Naive B cell (primary cell): ENCODE data around the gene MTHFS. TPM values are rescaled to one million over a fixed set of nuclear protein-coding genes. Genes with fewer than 3 reads are reported as not detected.

Source experiments
- ATAC-seq, 2 donors: fragments of 150-1000 bp; cut with Tn5 transposase; 2 replicates each; pipeline ENCODE4 v1.10.0; 2021; ENCODE audit warnings: low read depth in 2 of 2, mild to moderate bottlenecking in 2 of 2, moderate library complexity in 2 of 2
- DNase-seq: peaks from one replicate; pipeline ENCODE4 v3.0.0; 2022
- H3K27ac Mint-ChIP-seq, 6 donors: one replicate each; pipeline ENCODE4 v1.8.0; 2020 to 2022; ENCODE audit warnings: mild to moderate bottlenecking in 6 of 6, mixed read lengths in 6 of 6, moderate library complexity in 5 of 6, inconsistent platforms in 2 of 6
- H3K27me3 Mint-ChIP-seq, 3 donors: one replicate each; pipeline ENCODE4 v1.8.0; 2021 to 2022; ENCODE audit warnings: mixed read lengths in 3 of 3, mild to moderate bottlenecking in 1 of 3
- H3K36me3 Mint-ChIP-seq, 2 donors: one replicate each; pipeline ENCODE4 v1.8.0; 2020 to 2022; ENCODE audit warnings: mixed read lengths in 2 of 2, inconsistent platforms in 1 of 2, mild to moderate bottlenecking in 1 of 2
- H3K4me1 Mint-ChIP-seq, 3 donors: one replicate each; pipeline ENCODE4 v1.8.0; 2020 to 2022; ENCODE audit warnings: mixed read lengths in 3 of 3, inconsistent platforms in 1 of 3, mild to moderate bottlenecking in 1 of 3, moderate library complexity in 1 of 3
- H3K4me3 Mint-ChIP-seq, 8 donors: one replicate each; pipeline ENCODE4 v1.8.0; 2020 to 2022; ENCODE audit warnings: mild to moderate bottlenecking in 8 of 8, mixed read lengths in 8 of 8, moderate library complexity in 8 of 8, inconsistent platforms in 2 of 8
- H3K9me3 Mint-ChIP-seq, 7 donors: one replicate each; pipeline ENCODE4 v1.8.0; 2020 to 2022; ENCODE audit warnings: mixed read lengths in 7 of 7, mild to moderate bottlenecking in 5 of 7, inconsistent platforms in 2 of 7, moderate library complexity in 1 of 7
- polyA plus RNA-seq, 6 donors: library from polyadenylated mRNA; unstranded; fragments of 300-500 nt; fragmentation: Illumina TruSeq; gene quantifications; one replicate each; pipeline ENCODE4 v1.2.3, GENCODE V29; 2021; ENCODE audit warnings: low read depth in 6 of 6

The MTHFS gene
- polyA plus RNA-seq, 6 donors from 2014 or later = 60.0 to 107 (median 76.3) TPM

DNA sequence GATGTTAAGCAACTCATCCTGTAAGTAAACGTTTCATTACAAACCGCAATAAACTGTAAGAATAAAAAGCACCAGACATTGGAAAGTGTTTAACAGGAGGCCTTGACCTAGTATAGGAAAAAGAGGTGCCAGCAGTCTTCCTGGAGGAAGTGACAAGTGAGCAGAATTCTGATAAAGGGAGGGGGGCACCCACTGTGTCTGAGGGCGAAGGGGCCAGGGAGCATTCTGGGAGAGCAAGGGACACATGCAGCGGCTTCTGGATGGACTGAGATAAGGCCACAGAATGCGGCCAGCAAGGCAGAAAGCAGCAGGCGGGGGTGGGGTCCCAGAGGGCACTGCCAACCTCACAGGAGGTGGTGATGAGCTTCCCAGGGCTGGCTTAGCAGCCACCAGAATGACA, 80.2 kb downstream of the MTHFS start:
- ATAC-seq = no peak
- DNase-seq = no peak
- Mint-ChIP-seq H3K9me3 (peaks cover 5 to 17% (median 8%) of the 10 kb centered on the region in 7 donors), H3K27me3 (peaks cover 0 to 9% (median 0%) of the 10 kb centered on the region in 3 donors), H3K27ac (no peak overlapping the region), H3K4me3 (no peak overlapping the region), H3K4me1 (peaks cover 0 to 4% (median 0%) of the 10 kb centered on the region in 3 donors), H3K36me3 (peaks cover 4 to 10% of the 10 kb centered on the region in 2 donors)

DNA sequence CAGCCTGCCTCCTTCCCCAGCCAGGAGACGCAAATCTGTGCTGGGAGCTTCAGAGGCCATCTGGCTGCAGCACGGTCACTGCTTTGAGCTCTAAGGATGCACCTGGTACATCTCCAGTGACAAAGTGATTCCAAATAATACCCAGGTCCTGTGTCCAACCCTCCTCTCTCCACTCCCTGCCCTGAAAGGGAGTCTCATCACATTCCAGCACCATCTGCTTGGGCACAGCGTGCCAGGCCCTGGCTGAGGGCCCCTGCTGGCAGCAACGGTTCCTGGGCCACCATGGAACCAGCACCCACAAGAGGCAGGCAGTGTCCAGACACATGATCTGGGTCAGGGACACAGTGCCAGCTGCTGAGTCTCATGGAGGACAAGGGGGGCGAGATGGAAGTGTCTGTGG, 81.3 kb downstream of the MTHFS start:
- no peak for DNase-seq
- no peak overlapping the region for H3K4me3 Mint-ChIP-seq

DNA sequence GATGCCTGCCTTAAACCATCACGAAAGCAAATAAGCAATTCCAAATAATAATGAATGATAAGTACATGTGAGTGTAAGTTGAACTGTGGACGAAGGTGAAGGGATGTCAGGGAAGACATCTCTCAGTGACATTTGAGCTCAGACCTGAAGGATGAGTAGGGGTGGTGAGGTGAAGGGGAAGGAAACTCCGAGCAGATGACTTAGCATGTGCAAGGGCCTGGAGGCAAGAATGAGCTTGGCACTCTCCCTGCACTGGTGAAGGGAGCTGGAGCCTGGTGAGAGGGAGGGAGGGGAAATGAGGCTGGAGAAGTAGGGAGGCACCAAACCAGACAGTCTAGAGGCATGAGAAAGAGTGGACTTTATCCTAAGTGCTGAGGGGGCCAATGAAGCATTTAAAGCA, 84.3 kb downstream of the MTHFS start:
- DNase-seq (no peak), ATAC-seq (no peak)
- Mint-ChIP-seq H3K27me3 (peaks cover 0 to 9% (median 0%) of the 10 kb centered on the region in 3 donors), H3K27ac (peak overlapping the region in 2 of 6 donors; percentile 30 to 71), H3K9me3 (peaks cover 0 to 3% (median 0%) of the 10 kb centered on the region in 7 donors), H3K4me3 (no peak overlapping the region), H3K4me1 (peaks cover 0 to 4% (median 0%) of the 10 kb centered on the region in 3 donors), H3K36me3 (no peaks in the 10 kb centered on the region)

More for the DNA sequence above, 81.3 kb downstream of the MTHFS start:
- H3K36me3 Mint-ChIP-seq = peaks cover 2 to 4% of the 10 kb centered on the region in 2 donors
- peaks cover 0 to 4% (median 0%) of the 10 kb centered on the region in 3 donors for H3K4me1 Mint-ChIP-seq
- H3K9me3 Mint-ChIP-seq = peaks cover 2 to 9% (median 7%) of the 10 kb centered on the region in 7 donors
- peaks cover 0 to 9% (median 0%) of the 10 kb centered on the region in 3 donors for H3K27me3 Mint-ChIP-seq
- ATAC-seq = no peak
- H3K27ac Mint-ChIP-seq = peak overlapping the region in 1 of 6 donors; percentile 54

DNA sequence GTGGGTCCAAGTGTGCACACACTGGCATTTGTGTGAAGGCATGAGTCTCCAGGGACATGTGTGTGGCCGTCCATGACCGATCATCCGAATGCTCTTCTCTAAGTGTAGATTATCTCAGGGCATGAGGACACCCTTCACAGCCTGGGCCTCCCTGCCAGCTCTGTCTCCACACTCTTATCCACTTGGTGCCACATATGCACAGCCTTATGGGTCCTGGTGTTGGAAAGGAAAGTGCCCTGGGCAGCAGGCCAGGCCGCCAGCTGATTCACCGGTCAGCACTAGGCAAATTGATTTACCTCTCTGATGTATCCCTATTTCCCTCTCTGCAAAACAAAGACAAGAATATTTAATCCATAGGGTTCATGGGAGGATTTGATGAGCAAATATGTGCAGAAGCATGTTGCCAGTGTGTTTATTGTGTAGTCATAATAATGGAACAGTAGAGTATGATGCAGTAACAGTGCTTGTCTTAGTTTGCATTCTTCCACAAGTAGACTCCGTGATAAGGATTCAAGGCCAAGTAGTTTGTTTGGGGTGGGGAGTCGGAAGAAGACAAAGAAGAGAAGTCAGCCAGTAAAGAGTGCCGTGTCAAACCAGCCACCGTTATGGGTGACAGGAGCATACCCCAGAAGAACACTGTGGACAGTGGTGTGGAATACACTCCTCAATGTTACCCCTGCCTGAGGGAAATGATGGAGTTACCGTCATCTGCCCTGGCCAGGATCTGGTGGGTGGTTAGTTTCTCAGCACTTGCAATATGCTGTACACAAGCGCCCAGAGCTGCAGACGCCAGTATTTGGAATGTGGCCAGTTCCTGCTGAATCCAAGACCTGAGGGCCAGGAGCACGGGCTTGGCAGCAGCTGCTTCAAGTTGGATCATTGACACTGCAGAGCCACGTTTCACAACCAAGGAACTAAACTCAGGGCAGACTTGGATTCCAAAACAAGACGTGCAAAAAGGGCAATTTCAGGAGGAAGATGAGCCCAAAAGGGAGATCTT, 85.1 kb downstream of the MTHFS start:
- Mint-ChIP-seq H3K27me3 (peaks cover 0 to 9% (median 0%) of the 10 kb centered on the region in 3 donors), H3K36me3 (no peaks in the 10 kb centered on the region), H3K27ac (no peak overlapping the region), H3K9me3 (peaks cover 0 to 3% (median 0%) of the 10 kb centered on the region in 7 donors), H3K4me1 (peaks cover 0 to 4% (median 0%) of the 10 kb centered on the region in 3 donors), H3K4me3 (no peak overlapping the region)
- DNase-seq (no peak), ATAC-seq (no peak)

DNA sequence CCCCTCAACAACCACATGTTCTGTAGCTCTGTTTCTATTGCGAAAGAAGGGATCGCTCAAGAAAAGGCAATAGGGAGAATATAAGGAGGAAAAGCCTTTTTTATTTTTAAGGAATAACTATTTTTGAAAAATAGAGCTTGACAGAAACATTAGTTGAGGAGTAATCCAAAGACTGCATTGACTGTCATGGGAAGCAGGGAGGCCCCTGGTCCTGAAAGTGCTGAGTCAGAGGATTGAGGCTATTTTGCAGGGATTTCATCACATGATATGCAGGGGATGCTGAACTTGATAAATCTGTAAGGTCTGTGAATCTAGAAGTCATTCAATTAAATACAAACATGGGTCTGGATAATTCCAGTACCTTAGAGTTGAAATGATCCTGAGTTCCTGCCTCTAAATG, 92.0 kb downstream of the MTHFS start:
- H3K27ac Mint-ChIP-seq = no peak overlapping the region
- H3K27me3 Mint-ChIP-seq = peaks cover 9 to 37% (median 20%) of the 10 kb centered on the region in 3 donors
- DNase-seq = no peak
- ATAC-seq = no peak
- peaks cover 0 to 3% (median 0%) of the 10 kb centered on the region in 7 donors for H3K9me3 Mint-ChIP-seq
- no peaks in the 10 kb centered on the region for H3K36me3 Mint-ChIP-seq
- H3K4me3 Mint-ChIP-seq = no peak overlapping the region
- H3K4me1 Mint-ChIP-seq = no peaks in the 10 kb centered on the region

DNA sequence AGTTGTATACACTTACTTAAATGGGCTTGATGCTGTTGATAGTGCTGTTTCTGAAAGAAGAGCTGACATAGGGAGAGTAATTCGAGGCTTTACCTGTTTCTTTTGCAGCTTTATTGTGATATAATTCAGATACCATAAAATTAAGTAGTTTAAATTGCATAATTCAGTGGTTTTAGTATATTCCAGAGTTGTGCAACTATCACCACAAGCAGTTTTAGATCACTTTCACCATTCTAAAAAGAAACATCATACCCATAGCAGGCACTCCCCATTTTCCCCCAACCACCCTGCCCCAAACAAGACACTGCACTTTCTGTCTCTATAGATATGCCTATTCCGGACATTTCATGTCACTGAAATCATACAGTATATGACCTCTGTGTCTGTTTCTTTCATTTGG, 98.5 kb downstream of the MTHFS start:
- ATAC-seq = no peak
- Mint-ChIP-seq H3K27me3 (peaks cover 0 to 20% (median 8%) of the 10 kb centered on the region in 3 donors), H3K36me3 (no peaks in the 10 kb centered on the region), H3K4me3 (no peak overlapping the region), H3K9me3 (no peaks in the 10 kb centered on the region), H3K27ac (peak overlapping the region in 1 of 6 donors; percentile 57), H3K4me1 (no peaks in the 10 kb centered on the region)
- DNase-seq = no peak

Other genes starting within 250 kb of the MTHFS start
- 10 to 100 TPM; 30.9 to 58.4 (median 44.4) TPM for gene BCL2A1, start 74.2 kb upstream of the MTHFS start, polyA plus RNA-seq
- 100 to 1,000 TPM; 106 to 189 (median 148) TPM for gene ZFAND6, start 162.7 kb upstream of the MTHFS start, polyA plus RNA-seq